ENCODE results near the gene CXCR1. TPM values are rescaled to one million over a fixed set of nuclear protein-coding genes. Genes with fewer than 3 reads are reported as not detected.

Gene CXCR1
- total RNA-seq = 1 to 10 TPM in 1 of 4 donors, not detected in 3; 1.8 TPM

- WGBS, 2 donors (ENCODE audit: low coverage in 1 of 2) = 67 to 93% methylated on average over 3 of the region's 3 CpGs
- ATAC-seq = no peak
- no peaks in the 10 kb centered on the region for H3K4me1 ChIP-seq
- no peaks in the 10 kb centered on the region for H3K36me3 ChIP-seq
- H3K27ac ChIP-seq = no peak within 1 kb of the TSS
- peaks cover 25% of the 10 kb centered on the region for H3K27me3 ChIP-seq
- TF ChIP-seq CTCF (IDR thresholded peaks at IDR 0.05) = no peak
- no peak for TF ChIP-seq EP300 (IDR thresholded peaks at IDR 0.05)
- TF ChIP-seq POLR2A (IDR thresholded peaks at IDR 0.05) = no peak
- TF ChIP-seq POLR2AphosphoS5 (IDR thresholded peaks at IDR 0.05) = no peak
- H3K9me3 ChIP-seq = no peaks in the 10 kb centered on the region
- H3K4me3 ChIP-seq = no peak within 1 kb of the TSS
Observed at GRCh38 chr2:218166791-218167190, at the start of gene CXCR1. Gene CXCR1 (minus strand): TSS chr2:218166962. CDS start chr2:218165211, 1,751 bp downstream.

DNA sequence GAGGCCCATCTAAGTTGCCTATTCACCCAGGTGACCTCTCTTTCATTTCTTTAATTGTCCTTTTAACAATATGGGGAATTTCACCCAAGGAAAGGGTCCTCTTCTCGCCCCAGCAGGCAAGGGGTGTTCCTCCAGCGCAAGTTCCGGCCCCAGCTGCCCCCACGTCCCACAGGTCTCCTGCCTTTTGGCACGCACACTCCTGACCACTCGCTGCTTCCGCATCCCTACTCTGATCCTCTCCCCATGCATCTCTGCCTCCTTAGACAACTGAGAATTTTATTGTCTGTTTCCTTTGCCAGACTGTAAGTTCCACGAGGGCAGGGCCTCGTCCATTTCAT is 49.5 kb upstream of the CXCR1 start:
- peak overlapping the region; percentile 90 to 96 (median 93) for H3K27ac ChIP-seq
- no peaks in the 10 kb centered on the region for H3K36me3 ChIP-seq
- H3K4me1 ChIP-seq = peaks cover 12 to 44% (median 30%) of the 10 kb centered on the region in 3 donors
- no peaks in the 10 kb centered on the region for H3K9me3 ChIP-seq
- H3K4me3 ChIP-seq = peak overlapping the region; percentile 72 to 94
- no peak for ATAC-seq
- TF ChIP-seq POLR2A (IDR thresholded peaks at IDR 0.05) (no peak), EP300 (IDR thresholded peaks at IDR 0.05) (no peak), CTCF (IDR thresholded peaks at IDR 0.05) (no peak), POLR2AphosphoS5 (IDR thresholded peaks at IDR 0.05) (no peak)
- WGBS, 2 donors (ENCODE audit: low coverage in 1 of 2) = 27% methylated on average over 9 of the region's 9 CpGs
- H3K27me3 ChIP-seq = no peaks in the 10 kb centered on the region

GRCh38 chr2:218214116-218214515 is 47.4 kb upstream of the CXCR1 start:
- H3K36me3 ChIP-seq = no peaks in the 10 kb centered on the region
- no peak for TF ChIP-seq EP300 (IDR thresholded peaks at IDR 0.05)
- TF ChIP-seq POLR2A (IDR thresholded peaks at IDR 0.05) = no peak
- no peak for TF ChIP-seq CTCF (IDR thresholded peaks at IDR 0.05)
- TF ChIP-seq POLR2AphosphoS5 (IDR thresholded peaks at IDR 0.05) = no peak
- ATAC-seq = no peak
- H3K27me3 ChIP-seq = no peaks in the 10 kb centered on the region
- no peaks in the 10 kb centered on the region for H3K9me3 ChIP-seq
- 77 to 91% methylated on average over 1 of the region's 1 CpG for WGBS, 2 donors (ENCODE audit: low coverage in 1 of 2)
- no peak overlapping the region for H3K4me3 ChIP-seq
- H3K4me1 ChIP-seq = peaks cover 9 to 22% (median 12%) of the 10 kb centered on the region in 3 donors
- H3K27ac ChIP-seq = no peak overlapping the region

DNA sequence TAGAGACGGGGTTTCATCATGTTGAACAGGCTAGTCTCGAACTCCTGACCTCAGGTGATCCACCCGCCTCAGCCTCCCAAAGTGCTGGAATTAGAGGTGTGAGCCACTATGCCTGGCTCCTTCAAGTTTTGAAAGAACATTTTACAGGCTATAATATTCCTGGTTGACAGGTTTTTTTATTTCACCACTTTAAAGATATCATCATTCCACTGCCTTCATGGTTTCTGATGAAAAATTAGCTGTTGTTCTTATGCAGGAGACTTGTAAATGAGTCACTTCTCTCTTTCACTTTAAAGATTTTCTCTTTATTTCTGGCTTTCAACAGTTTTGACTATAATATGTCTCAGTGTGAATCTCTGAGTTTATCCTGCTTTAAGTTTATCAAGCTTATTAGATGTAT is 42.3 kb upstream of the CXCR1 start:
- Histone ChIP-seq H3K9me3 (no peaks in the 10 kb centered on the region), H3K27ac (no peak overlapping the region), H3K36me3 (no peaks in the 10 kb centered on the region), H3K4me1 (no peaks in the 10 kb centered on the region), H3K27me3 (no peaks in the 10 kb centered on the region), H3K4me3 (no peak overlapping the region)
- ATAC-seq = no peak
- TF ChIP-seq CTCF (IDR thresholded peaks at IDR 0.05) = no peak
- no peak for TF ChIP-seq POLR2AphosphoS5 (IDR thresholded peaks at IDR 0.05)
- no peak for TF ChIP-seq EP300 (IDR thresholded peaks at IDR 0.05)
- no peak for TF ChIP-seq POLR2A (IDR thresholded peaks at IDR 0.05)
- 92 to 100% methylated on average over 3 of the region's 3 CpGs for WGBS, 2 donors (ENCODE audit: low coverage in 1 of 2)

GRCh38 chr2:218202266-218202665 is 35.5 kb upstream of the CXCR1 start:
- WGBS, 2 donors (ENCODE audit: low coverage in 1 of 2) = 86 to 90% methylated on average over 2 to 3 of the region's 3 CpGs
- Histone ChIP-seq H3K27ac (no peak overlapping the region), H3K9me3 (no peaks in the 10 kb centered on the region), H3K27me3 (no peaks in the 10 kb centered on the region), H3K36me3 (no peaks in the 10 kb centered on the region), H3K4me3 (no peak overlapping the region), H3K4me1 (no peaks in the 10 kb centered on the region)
- TF ChIP-seq CTCF (IDR thresholded peaks at IDR 0.05) = no peak
- no peak for TF ChIP-seq POLR2A (IDR thresholded peaks at IDR 0.05)
- TF ChIP-seq POLR2AphosphoS5 (IDR thresholded peaks at IDR 0.05) = no peak
- TF ChIP-seq EP300 (IDR thresholded peaks at IDR 0.05) = no peak
- no peak for ATAC-seq

Data from gastroesophageal sphincter (tissue), 4 donors.